SK-N-SH (cell line): ENCODE data around the gene CNFN.

ENCODE experiments used
- CTCF ChIP-seq: fragments of 200-600 bp; sonication (generic); IDR thresholded peaks from 2 replicates; pipeline ENCODE4 v1.6.1; 2017; ENCODE audit warnings: antibody characterized with exemption, mild to moderate bottlenecking, moderate library complexity
- EP300 ChIP-seq, 2 experiments: IDR thresholded peaks; 2 replicates each; pipeline versions ENCODE4 v1.4.0 to v1.6.1; 2012; ENCODE audit warnings: borderline replicate concordance in 1 of 2, low read depth in 1 of 2, low read length in 1 of 2
- GABPA ChIP-seq: IDR thresholded peaks from 2 replicates; pipeline ENCODE4 v1.4.0; 2012; ENCODE audit warnings: low read depth, mild to moderate bottlenecking
- PBX3 ChIP-seq: IDR thresholded peaks from 2 replicates; pipeline ENCODE4; 2012
- POLR2AphosphoS5 ChIP-seq: IDR thresholded peaks from 2 replicates; pipeline ENCODE4 v1.6.1; 2012; ENCODE audit warnings: low read depth, low read length
- RAD21 ChIP-seq: IDR thresholded peaks from 2 replicates; pipeline ENCODE4 v1.6.1; 2012; ENCODE audit warnings: mild to moderate bottlenecking, low read length
- RCOR1 ChIP-seq: fragments of 150-350 bp; IDR thresholded peaks from 2 replicates; pipeline ENCODE4 v1.6.1; 2017; ENCODE audit warnings: antibody characterized with exemption, low read length
- REST ChIP-seq: IDR thresholded peaks from 2 replicates; pipeline ENCODE4 v1.6.1; 2012; ENCODE audit warnings: mild to moderate bottlenecking, low read depth, low read length, moderate library complexity
- RFX5 ChIP-seq: IDR thresholded peaks from 2 replicates; pipeline ENCODE4 v1.6.1; 2012; ENCODE audit warnings: mild to moderate bottlenecking, improper control_type of control experiment, low read length
- RXRA ChIP-seq: IDR thresholded peaks from 2 replicates; pipeline ENCODE4 v1.4.0; 2012; ENCODE audit warnings: low read depth, mild to moderate bottlenecking, borderline replicate concordance
- SMC3 ChIP-seq: IDR thresholded peaks from 2 replicates; pipeline ENCODE4 v1.6.1; 2012; ENCODE audit warnings: low read depth, low read length, improper control_type of control experiment
- YY1 ChIP-seq: IDR thresholded peaks from 2 replicates; pipeline ENCODE4 v1.4.0; 2012; ENCODE audit warnings: low read depth, mild to moderate bottlenecking

GRCh38 chr19:42345191-42345812 is 44.8 kb downstream of the CNFN start:
- TF ChIP-seq REST (no peak), PBX3 (no peak), POLR2AphosphoS5 (no peak), CTCF (no peak), EP300 (IDR thresholded peaks at IDR 0.05; ENCODE audit: borderline replicate concordance in 1 of 2, low read depth in 1 of 2, low read length in 1 of 2) (no peak), RFX5 (no peak), YY1 (no peak), RAD21 (no peak), GABPA (no peak), SMC3 (no peak), RXRA (no peak), RCOR1 (no peak)
